Measurements from ENCODE around the gene ATXN8OS.

DNA sequence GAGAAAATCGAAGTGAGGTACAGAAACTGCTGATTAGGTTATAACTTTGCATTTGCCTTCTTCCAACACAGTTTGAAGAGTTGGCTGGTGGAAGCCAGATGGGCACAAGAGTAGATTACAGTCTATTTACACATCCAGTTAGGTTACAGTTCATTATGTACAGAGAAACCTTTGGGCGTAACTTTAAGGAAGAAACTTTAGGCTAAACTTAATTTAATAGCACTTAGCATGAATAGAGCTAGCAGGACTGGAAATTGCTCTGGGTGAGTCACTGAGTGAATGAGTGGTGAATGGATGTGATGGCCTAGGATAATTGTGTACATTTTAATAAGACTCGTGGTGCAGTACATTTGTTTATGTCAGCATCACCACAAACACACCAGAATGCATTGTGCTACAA is 63.5 kb downstream of the ATXN8OS start:
- TF ChIP-seq YY1 (IDR thresholded peaks at IDR 0.05; ENCODE audit: insufficient read depth, insufficient read length): no peak
- TF ChIP-seq SUZ12 (IDR thresholded peaks at IDR 0.05; ENCODE audit: extremely low read depth, insufficient read depth, insufficient read length): no peak
